Keratinocyte (primary cell): ENCODE data around the gene GLP2R. TPM values are rescaled to one million over a fixed set of nuclear protein-coding genes. Genes with fewer than 3 reads are reported as not detected.

Experiments
- DNase-seq: peaks from one replicate; pipeline ENCODE4 v3.0.0-alpha.2; 2011; ENCODE audit warnings: low read depth, missing footprints, low spot score
- FAIRE-seq: peaks from 2 replicates; lab custom pipeline; 2011; peaks lifted over from hg19 to GRCh38; lab: Jason Lieb, UNC
- H2AFZ ChIP-seq: 2 replicates; pipeline ENCODE4 v1.6.0; 2012; ENCODE audit warnings: low read length, control low read depth, inconsistent platforms; ENCODE audit not compliant: control insufficient read depth
- H3K27ac ChIP-seq: 2 replicates; pipeline ENCODE4 v1.5.1; 2011; ENCODE audit warnings: low read length; ENCODE audit not compliant: control insufficient read depth, insufficient read depth
- H3K27me3 ChIP-seq: 3 replicates; pipeline ENCODE4 v1.6.0; 2011; ENCODE audit warnings: low read length; ENCODE audit not compliant: control insufficient read depth, insufficient read depth; ENCODE audit errors: extremely low read depth
- H3K36me3 ChIP-seq, 2 experiments: 2 replicates in 1 of 2; 3 replicates in 1 of 2; pipeline ENCODE4 v1.5.1; 2011; ENCODE audit warnings: low read length in 2 of 2, mild to moderate bottlenecking in 1 of 2; ENCODE audit not compliant: control insufficient read depth in 2 of 2, insufficient read depth in 2 of 2; ENCODE audit errors: extremely low read depth in 1 of 2
- H3K4me1 ChIP-seq: 3 replicates; pipeline ENCODE4 v1.5.1; 2011; ENCODE audit warnings: low read length; ENCODE audit not compliant: control insufficient read depth, insufficient read depth; ENCODE audit errors: extremely low read depth
- H3K4me2 ChIP-seq: 3 replicates; pipeline ENCODE4 v1.6.0; 2011; ENCODE audit warnings: low read depth, low read length; ENCODE audit not compliant: control insufficient read depth, insufficient read depth; ENCODE audit errors: extremely low read depth
- H3K4me3 ChIP-seq, 3 experiments: fragments of 200-600 bp in 1 of 3; sonication (generic) in 1 of 3; 2 replicates in 2 of 3; 3 replicates in 1 of 3; pipeline ENCODE4 v1.5.1; 2011 to 2016; ENCODE audit warnings: low read length in 3 of 3, mild to moderate bottlenecking in 3 of 3, control low read depth in 2 of 3, inconsistent platforms in 1 of 3, low read depth in 1 of 3, mixed read lengths in 1 of 3, mixed run types in 1 of 3, moderate library complexity in 1 of 3; ENCODE audit not compliant: control insufficient read depth in 2 of 3, insufficient read depth in 2 of 3; ENCODE audit errors: extremely low read depth in 1 of 3
- H3K79me2 ChIP-seq: 2 replicates; pipeline ENCODE4 v1.6.0; 2012; ENCODE audit warnings: low read length; ENCODE audit not compliant: control insufficient read depth, insufficient read depth
- H3K9ac ChIP-seq: 3 replicates; pipeline ENCODE4 v1.6.0; 2011; ENCODE audit warnings: low read length; ENCODE audit not compliant: control insufficient read depth, insufficient read depth; ENCODE audit errors: extremely low read depth
- H3K9me1 ChIP-seq: 3 replicates; pipeline ENCODE4 v1.6.0; 2011; ENCODE audit warnings: low read length; ENCODE audit not compliant: control insufficient read depth, insufficient read depth; ENCODE audit errors: extremely low read depth
- H3K9me3 ChIP-seq: 2 replicates; pipeline ENCODE4 v1.5.1; 2012; ENCODE audit warnings: low read depth, low read length; ENCODE audit not compliant: control insufficient read depth
- H4K20me1 ChIP-seq: 3 replicates; pipeline ENCODE4 v1.6.0; 2011; ENCODE audit warnings: low read length; ENCODE audit not compliant: control insufficient read depth, insufficient read depth; ENCODE audit errors: extremely low read depth
- CTCF ChIP-seq, 3 experiments: IDR thresholded peaks in 1 of 3; conservative IDR thresholded peaks in 1 of 3; optimal IDR thresholded peaks in 1 of 3; 2 replicates in 2 of 3; 3 replicates in 1 of 3; pipeline versions ENCODE3 to v1.5.1; 2011; ENCODE audit warnings: low read length in 3 of 3, mild to moderate bottlenecking in 3 of 3, moderate library complexity in 2 of 3, control low read depth in 1 of 3, inconsistent platforms in 1 of 3; ENCODE audit not compliant: insufficient read depth in 2 of 3; ENCODE audit errors: extremely low read depth in 1 of 3
- EZH2 ChIP-seq: IDR thresholded peaks from one replicate; pipeline ENCODE4 v1.6.1; 2012; ENCODE audit warnings: inconsistent platforms, mild to moderate bottlenecking, low read length, moderate library complexity
- dilution Hi-C: fragments of 300-500 bp; cut with MboI; formaldehyde crosslinking; loops from one replicate; pipeline ENCODE4 v1.7.0; 2020; ENCODE audit warnings: low sequenced_read_pairs; ENCODE audit not compliant: extremely low pct_ligation_motif_present
- polyA plus RNA-seq, 5 experiments: library from polyadenylated mRNA; depleted of rRNA in 3 of 5; stranded (reverse) in 3 of 5; stranded (forward) in 1 of 5; unstranded in 1 of 5; fragments of >200 nt; gene quantifications; 1 replicate in 1 of 5; 2 replicates in 3 of 5; 3 replicates in 1 of 5; pipeline versions ENCODE4 v1.2.1 to v1.2.3, GENCODE V29; 2011 to 2012; ENCODE audit warnings: missing spikeins in 2 of 5, low read depth in 1 of 5, low replicate concordance in 1 of 5

Gene GLP2R
- polyA plus RNA-seq, 1 donor (not counting 4 experiments of a cell fraction or from before 2014, with no cell fraction given), result not detected

GRCh38 chr17:9917801-9918200 is 92.1 kb downstream of the GLP2R start:
- H3K4me3 ChIP-seq, result no peak overlapping the region
- TF ChIP-seq EZH2 (no peak), CTCF (optimal IDR thresholded peaks at IDR 0.05 in 1 of 3, IDR thresholded peaks at IDR 0.05 in 1 of 3, conservative IDR thresholded peaks at IDR 0.05 in 1 of 3; ENCODE audit: extremely low read depth in 1 of 3, insufficient read depth in 2 of 3, low read length in 3 of 3) (no peak)
- no peak overlapping the region for H3K9ac ChIP-seq
- no peaks in the 10 kb centered on the region for H3K9me1 ChIP-seq
- H3K4me2 ChIP-seq, result no peak overlapping the region
- H3K27me3 ChIP-seq, result no peaks in the 10 kb centered on the region
- DNase-seq, result no peak
- peaks cover 2% of the 10 kb centered on the region for H3K9me3 ChIP-seq
- FAIRE-seq, result no peak
- H3K27ac ChIP-seq, result no peak overlapping the region
- H2AFZ ChIP-seq, result no peak overlapping the region
- no peaks in the 10 kb centered on the region for H3K79me2 ChIP-seq
- dilution Hi-C loops, result no loop called here
- H4K20me1 ChIP-seq, result no peaks in the 10 kb centered on the region
- H3K4me1 ChIP-seq, result no peaks in the 10 kb centered on the region
- no peaks in the 10 kb centered on the region for H3K36me3 ChIP-seq

- H3K9me1 ChIP-seq, result no peaks in the 10 kb centered on the region
- peaks cover 2% of the 10 kb centered on the region for H3K9me3 ChIP-seq
- no peaks in the 10 kb centered on the region for H3K36me3 ChIP-seq
- dilution Hi-C loops, result no loop called here
- no peak overlapping the region for H3K27ac ChIP-seq
- H3K4me3 ChIP-seq, result no peak overlapping the region
- no peak for DNase-seq
- H3K79me2 ChIP-seq, result no peaks in the 10 kb centered on the region
- FAIRE-seq, result no peak
- H3K4me1 ChIP-seq, result no peaks in the 10 kb centered on the region
- no peak overlapping the region for H3K9ac ChIP-seq
- no peak for TF ChIP-seq EZH2
- TF ChIP-seq CTCF (optimal IDR thresholded peaks at IDR 0.05 in 1 of 3, IDR thresholded peaks at IDR 0.05 in 1 of 3, conservative IDR thresholded peaks at IDR 0.05 in 1 of 3; ENCODE audit: extremely low read depth in 1 of 3, insufficient read depth in 2 of 3, low read length in 3 of 3), result no peak
- no peak overlapping the region for H2AFZ ChIP-seq
- H3K27me3 ChIP-seq, result no peaks in the 10 kb centered on the region
- no peak overlapping the region for H3K4me2 ChIP-seq
- H4K20me1 ChIP-seq, result no peaks in the 10 kb centered on the region
Observed at GRCh38 chr17:9918352-9918751, 92.6 kb downstream of the GLP2R start.
